Neural crest cell (in vitro differentiated cells): Measurements from ENCODE around the gene HLA-DQA1. TPM values are rescaled to one million over a fixed set of nuclear protein-coding genes. Genes with fewer than 3 reads are reported as not detected.

ENCODE experiments used
- DNase-seq: peaks from one replicate; pipeline ENCODE4 v3.0.0; 2021; ENCODE audit warnings: low read depth, mixed read lengths, low spot score
- H3K27ac Mint-ChIP-seq: one replicate; pipeline ENCODE4 v1.8.0; 2021; ENCODE audit warnings: mild to moderate bottlenecking, mixed read lengths; ENCODE audit not compliant: unreplicated experiment
- H3K27me3 Mint-ChIP-seq: 2 replicates; pipeline ENCODE4 v1.8.0; 2021; ENCODE audit warnings: low read depth, mild to moderate bottlenecking, mixed read lengths
- H3K36me3 Mint-ChIP-seq: 2 replicates; pipeline ENCODE4 v1.8.0; 2021; ENCODE audit warnings: low read depth, mild to moderate bottlenecking, mixed read lengths
- H3K4me1 Mint-ChIP-seq: 2 replicates; pipeline ENCODE4 v1.8.0; 2021; ENCODE audit warnings: mixed read lengths
- H3K4me3 Mint-ChIP-seq: one replicate; pipeline ENCODE4 v1.8.0; 2021; ENCODE audit warnings: mild to moderate bottlenecking, mixed read lengths
- H3K9me3 Mint-ChIP-seq: 2 replicates; pipeline ENCODE4 v1.8.0; 2021; ENCODE audit warnings: mixed read lengths
- CTCF ChIP-seq: fragments of 200-600 bp; sonication (generic); conservative IDR thresholded peaks from 2 replicates; pipeline ENCODE4 v1.5.0; 2021; ENCODE audit warnings: antibody characterized with exemption, mild to moderate bottlenecking
- total RNA-seq: library from RNA; stranded (reverse); gene quantifications from 2 replicates; pipeline ENCODE4 v1.2.1, GENCODE V29; 2021

HLA-DQA1 gene
- total RNA-seq, 1 donor from 2014 or later: not detected

- no peak overlapping the region for H3K4me3 Mint-ChIP-seq
- no peaks in the 10 kb centered on the region for H3K36me3 Mint-ChIP-seq
- no peak for DNase-seq
- H3K27ac Mint-ChIP-seq: no peak overlapping the region
- no peak for TF ChIP-seq CTCF
- H3K27me3 Mint-ChIP-seq: peaks cover 12% of the 10 kb centered on the region
- no peaks in the 10 kb centered on the region for H3K4me1 Mint-ChIP-seq
- H3K9me3 Mint-ChIP-seq: peaks cover 2% of the 10 kb centered on the region
Measured at GRCh38 chr6:32613475-32613874, 23.7 kb upstream of the HLA-DQA1 start.

GRCh38 chr6:32614366-32615081 is 22.7 kb upstream of the HLA-DQA1 start:
- Mint-ChIP-seq H3K36me3 (no peaks in the 10 kb centered on the region), H3K4me3 (no peak overlapping the region), H3K9me3 (peaks cover 2% of the 10 kb centered on the region), H3K4me1 (no peaks in the 10 kb centered on the region), H3K27ac (no peak overlapping the region), H3K27me3 (peaks cover 12% of the 10 kb centered on the region)
- no peak for TF ChIP-seq CTCF
- DNase-seq: no peak

- TF ChIP-seq CTCF: no peak
- no peaks in the 10 kb centered on the region for H3K36me3 Mint-ChIP-seq
- H3K27me3 Mint-ChIP-seq: peaks cover 12% of the 10 kb centered on the region
- H3K4me1 Mint-ChIP-seq: no peaks in the 10 kb centered on the region
- H3K27ac Mint-ChIP-seq: no peak overlapping the region
- H3K4me3 Mint-ChIP-seq: no peak overlapping the region
- H3K9me3 Mint-ChIP-seq: peaks cover 2% of the 10 kb centered on the region
- DNase-seq: no peak
Measured at GRCh38 chr6:32615885-32616532, 21.2 kb upstream of the HLA-DQA1 start.

GRCh38 chr6:32617751-32618150 is 19.5 kb upstream of the HLA-DQA1 start:
- no peak overlapping the region for H3K4me3 Mint-ChIP-seq
- no peak for TF ChIP-seq CTCF
- H3K9me3 Mint-ChIP-seq: peaks cover 2% of the 10 kb centered on the region
- no peak for DNase-seq
- no peaks in the 10 kb centered on the region for H3K4me1 Mint-ChIP-seq
- H3K27me3 Mint-ChIP-seq: peaks cover 8% of the 10 kb centered on the region
- no peaks in the 10 kb centered on the region for H3K36me3 Mint-ChIP-seq
- H3K27ac Mint-ChIP-seq: no peak overlapping the region

- no peak for TF ChIP-seq CTCF
- no peak overlapping the region for H3K27ac Mint-ChIP-seq
Measured at GRCh38 chr6:32621372-32621771, 15.8 kb upstream of the HLA-DQA1 start.

More at GRCh38 chr6:32621372-32621771, 15.8 kb upstream of the HLA-DQA1 start:
- no peak overlapping the region for H3K4me3 Mint-ChIP-seq
- no peak for DNase-seq
- H3K27me3 Mint-ChIP-seq: peaks cover 3% of the 10 kb centered on the region
- no peaks in the 10 kb centered on the region for H3K4me1 Mint-ChIP-seq
- H3K36me3 Mint-ChIP-seq: no peaks in the 10 kb centered on the region
- H3K9me3 Mint-ChIP-seq: peaks cover 2% of the 10 kb centered on the region
